Sigmoid colon (tissue), 7 donors: ENCODE measurements around the gene DGKD. TPM values are rescaled to one million over a fixed set of nuclear protein-coding genes. Genes with fewer than 3 reads are reported as not detected.

Experiments used
- DNase-seq: peaks from one replicate; pipeline ENCODE4 v3.0.0-alpha.2; 2019
- H3K27ac ChIP-seq, 4 donors: fragments of 200-600 bp; sonication (generic); one replicate each; pipeline ENCODE4 v1.5.1; 2016 to 2019; ENCODE audit warnings: mild to moderate bottlenecking in 1 of 4
- H3K27me3 ChIP-seq, 3 donors: fragments of 200-600 bp; sonication (generic); one replicate each; pipeline ENCODE4 v1.5.1; 2019; ENCODE audit warnings: mild to moderate bottlenecking in 1 of 3
- H3K36me3 ChIP-seq, 4 donors: fragments of 200-600 bp; sonication (generic); one replicate each; pipeline ENCODE4 v1.5.1; 2016 to 2019
- H3K4me1 ChIP-seq, 4 donors: fragments of 200-600 bp; sonication (generic); one replicate each; pipeline ENCODE4 v1.5.1; 2017 to 2019
- H3K4me3 ChIP-seq, 4 donors: fragments of 200-600 bp; sonication (generic); one replicate each; pipeline ENCODE4 v1.5.1; 2017 to 2019; ENCODE audit warnings: mild to moderate bottlenecking in 2 of 4, moderate library complexity in 1 of 4
- H3K9me3 ChIP-seq, 4 donors: fragments of 200-600 bp in 3 of 4; sonication (generic) in 3 of 4; one replicate each; pipeline versions ENCODE4 v1.5.1 to v1.6.1; 2013 to 2019
- CTCF ChIP-seq, 4 experiments: fragments of 450-650 bp in 3 of 4; fragments of 200-600 bp in 1 of 4; IDR thresholded peaks; one replicate each; pipeline ENCODE4 v1.5.1; 2016 to 2019; ENCODE audit warnings: antibody characterized with exemption in 4 of 4, mild to moderate bottlenecking in 3 of 4, moderate library complexity in 2 of 4
- EP300 ChIP-seq, 4 donors: sonication (generic); formaldehyde crosslinking; IDR thresholded peaks; one replicate each; pipeline ENCODE4 v1.6.1; 2017; ENCODE audit warnings: antibody characterized with exemption in 4 of 4
- POLR2A ChIP-seq, 2 donors: fragments of 450-650 bp; IDR thresholded peaks; one replicate each; pipeline ENCODE4 v1.6.1; 2016; ENCODE audit warnings: antibody characterized with exemption in 2 of 2, mild to moderate bottlenecking in 2 of 2, moderate library complexity in 2 of 2
- POLR2AphosphoS5 ChIP-seq, 4 donors: sonication (generic); formaldehyde crosslinking; IDR thresholded peaks; one replicate each; pipeline ENCODE4 v1.6.1; 2017; ENCODE audit warnings: antibody characterized with exemption in 4 of 4
- WGBS, 2 donors: extraction: QIAGEN DNeasy Blood & Tissue Kit; methylation state at CpG; one replicate each; pipeline ENCODE4 v1.1.7; 2013; 5-methylcytosine and 5-hydroxymethylcytosine counted together
- intact Hi-C: fragments of 100-400 bp; cut with DNase I; formaldehyde crosslinking; loops from one replicate; pipeline ENCODE4 v1.15.1; 2023
- polyA plus RNA-seq, 3 donors: library from polyadenylated mRNA; stranded (reverse); fragments of 200-250 nt; gene quantifications; one replicate each; pipeline ENCODE4 v1.2.3, GENCODE V29; 2013
- total RNA-seq, 4 donors: library from RNA; depleted of rRNA; stranded (reverse); fragments of >200 nt; gene quantifications; one replicate each; pipeline ENCODE4 v1.1.0, GENCODE V29; 2016
- donor health status: healthy with polysubstance abuse.
- donor health status: Bipolar disorder and iron deficiency.
- donor health status: healthy.

Gene DGKD
- total and polyA plus RNA-seq, 7 donors = 10.7 to 67.0 (median 19.7) TPM

- intact Hi-C loops = no loop called here
- peak; percentile 40 for DNase-seq
- TF ChIP-seq EP300 (IDR thresholded peaks at IDR 0.05) (no peak), CTCF (IDR thresholded peaks at IDR 0.05) (no peak), POLR2A (IDR thresholded peaks at IDR 0.05) (no peak), POLR2AphosphoS5 (IDR thresholded peaks at IDR 0.05) (no peak)
- no peak overlapping the region for H3K4me3 ChIP-seq
- WGBS, 2 donors = 96 to 98% methylated on average over 21 of the region's 21 CpGs
- no peak overlapping the region for H3K27ac ChIP-seq
- peaks cover 25 to 100% (median 56%) of the 10 kb centered on the region in 4 donors for H3K36me3 ChIP-seq
- H3K4me1 ChIP-seq = no peaks in the 10 kb centered on the region
- no peaks in the 10 kb centered on the region for H3K27me3 ChIP-seq
- no peaks in the 10 kb centered on the region for H3K9me3 ChIP-seq
Observed at GRCh38 chr2:233462826-233463470, 108.7 kb downstream of the DGKD start.

DNA sequence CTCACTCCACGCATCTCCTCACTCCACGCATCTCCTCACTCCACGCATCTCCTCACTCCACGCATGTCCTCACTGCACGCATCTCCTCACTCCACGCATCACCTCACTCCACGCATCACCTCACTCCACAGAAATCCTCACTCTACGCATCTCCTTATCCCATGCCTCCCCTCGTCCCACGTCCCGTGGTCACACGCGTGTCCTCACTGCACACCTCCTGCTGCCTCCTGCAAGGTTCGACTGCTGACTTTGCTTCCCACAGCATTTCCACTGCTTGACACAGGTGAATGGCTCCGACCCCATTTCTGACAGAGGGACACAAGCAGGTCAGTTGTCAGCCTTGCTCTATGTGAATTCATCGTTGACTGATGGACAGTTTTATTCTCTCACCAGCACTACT is 109.3 kb downstream of the DGKD start:
- DNase-seq = peak; percentile 38
- Histone ChIP-seq H3K36me3 (peaks cover 25 to 100% (median 53%) of the 10 kb centered on the region in 4 donors), H3K4me3 (no peak overlapping the region), H3K4me1 (no peaks in the 10 kb centered on the region), H3K9me3 (no peaks in the 10 kb centered on the region), H3K27ac (no peak overlapping the region), H3K27me3 (no peaks in the 10 kb centered on the region)
- intact Hi-C loops = no loop called here
- TF ChIP-seq POLR2A (IDR thresholded peaks at IDR 0.05) (no peak), EP300 (IDR thresholded peaks at IDR 0.05) (no peak), POLR2AphosphoS5 (IDR thresholded peaks at IDR 0.05) (no peak), CTCF (IDR thresholded peaks at IDR 0.05) (no peak)
- WGBS, 2 donors = 90 to 97% methylated on average over 16 of the region's 16 CpGs

DNA sequence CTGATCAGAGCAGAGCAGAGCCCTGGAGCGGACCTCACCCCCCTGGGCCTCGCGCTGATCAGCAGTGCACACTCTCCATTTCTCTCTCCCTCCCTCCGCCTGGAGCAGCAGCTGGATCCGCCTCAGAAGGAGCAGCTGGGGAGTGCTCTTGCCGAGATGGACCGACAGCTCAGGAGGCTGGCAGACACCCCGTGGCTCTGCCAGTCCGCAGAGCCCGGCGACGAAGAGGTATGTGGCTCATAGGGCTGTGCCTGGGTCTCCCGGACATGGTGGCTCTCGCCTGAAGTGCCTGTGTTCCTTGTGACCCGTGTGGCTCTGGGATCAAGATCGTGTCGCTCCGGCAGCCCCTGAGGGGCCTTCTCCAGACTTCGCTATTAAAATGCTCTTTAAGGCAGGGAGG is 109.8 kb downstream of the DGKD start:
- TF ChIP-seq CTCF (IDR thresholded peaks at IDR 0.05) (no peak), POLR2AphosphoS5 (IDR thresholded peaks at IDR 0.05) (no peak), EP300 (IDR thresholded peaks at IDR 0.05) (no peak), POLR2A (IDR thresholded peaks at IDR 0.05) (no peak)
- peaks cover 25 to 100% (median 48%) of the 10 kb centered on the region in 4 donors for H3K36me3 ChIP-seq
- peaks cover 0 to 4% (median under 1%) of the 10 kb centered on the region in 4 donors for H3K4me1 ChIP-seq
- no peak overlapping the region for H3K27ac ChIP-seq
- no peaks in the 10 kb centered on the region for H3K27me3 ChIP-seq
- intact Hi-C loops = no loop called here
- H3K4me3 ChIP-seq = no peak overlapping the region
- DNase-seq = peak; percentile 32
- 95% methylated on average over 19 of the region's 19 CpGs for WGBS, 2 donors
- H3K9me3 ChIP-seq = no peaks in the 10 kb centered on the region

DNA sequence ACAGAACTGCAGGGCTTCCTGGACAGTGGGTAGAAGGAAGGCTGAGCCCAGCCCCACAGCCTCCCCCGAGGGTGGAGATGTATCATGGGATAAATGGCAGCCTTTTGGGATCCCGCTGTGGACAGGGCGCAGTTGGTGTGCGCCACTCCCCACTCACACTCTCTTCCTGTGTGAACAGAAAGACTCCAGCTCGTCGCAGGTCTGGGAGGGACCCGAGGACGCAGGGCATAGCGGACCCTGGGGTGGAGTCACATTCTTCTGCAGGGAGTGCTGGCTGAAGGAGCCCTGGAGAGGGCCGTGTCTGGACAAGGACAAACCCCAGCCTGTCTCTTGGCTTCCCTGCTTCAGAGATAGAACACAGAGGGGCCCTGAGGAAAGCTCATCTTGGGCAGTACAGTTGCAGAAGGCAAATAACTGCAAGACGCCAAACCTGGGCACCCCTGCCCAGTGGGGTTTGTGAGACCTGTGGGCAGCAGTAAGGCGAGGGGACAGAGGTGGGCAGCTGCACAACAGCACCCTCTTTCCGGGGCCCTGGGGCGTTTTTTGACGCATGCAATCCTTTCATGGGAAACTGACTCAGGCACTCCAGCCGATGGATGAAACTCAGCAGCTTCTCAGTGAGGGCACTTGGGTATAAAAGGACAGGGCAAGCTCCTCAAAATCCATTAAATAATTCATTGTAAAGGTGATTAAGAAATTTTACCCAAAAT is 110.4 kb downstream of the DGKD start:
- intact Hi-C loops = no loop called here
- no peak overlapping the region for H3K4me3 ChIP-seq
- peaks cover 25 to 94% (median 45%) of the 10 kb centered on the region in 4 donors for H3K36me3 ChIP-seq
- 89 to 93% methylated on average over 16 of the region's 16 CpGs for WGBS, 2 donors
- DNase-seq = peak; percentile 55
- TF ChIP-seq POLR2AphosphoS5 (IDR thresholded peaks at IDR 0.05) (no peak), POLR2A (IDR thresholded peaks at IDR 0.05) (no peak), EP300 (IDR thresholded peaks at IDR 0.05) (no peak), CTCF (IDR thresholded peaks at IDR 0.05) (no peak)
- no peaks in the 10 kb centered on the region for H3K27me3 ChIP-seq
- H3K27ac ChIP-seq = no peak overlapping the region
- H3K9me3 ChIP-seq = no peaks in the 10 kb centered on the region
- H3K4me1 ChIP-seq = peaks cover 0 to 10% (median 7%) of the 10 kb centered on the region in 4 donors
